HEK293T (cell line): Measurements from ENCODE around the gene VWA5A.

Experiments used
- CTCF ChIA-PET: fragments of 350-600 bp; formaldehyde crosslinking; extraction: SDS; loops from one replicate; lab custom pipeline; 2021; ENCODE audit warnings: antibody characterized with exemption, inconsistent platforms; lab: Yijun Ruan, JAX
- POLR2A ChIA-PET: fragments of 350-600 bp; formaldehyde crosslinking; extraction: SDS; loops from one replicate; lab custom pipeline; 2020; ENCODE audit warnings: antibody characterized with exemption, inconsistent platforms; lab: Yijun Ruan, JAX
- DNase-seq: peaks from one replicate; pipeline ENCODE4 v3.0.0; 2012; ENCODE audit warnings: mixed read lengths; ENCODE audit errors: extremely low spot score
- ARNT ChIP-seq: fragments of 450-650 bp; IDR thresholded peaks from 2 replicates; pipeline ENCODE4 v1.6.1; 2017; ENCODE audit warnings: mild to moderate bottlenecking
- BHLHE40 ChIP-seq: fragments of 450-650 bp; IDR thresholded peaks from 2 replicates; pipeline ENCODE4 v1.6.1; 2016; ENCODE audit warnings: mild to moderate bottlenecking, moderate library complexity, borderline replicate concordance
- CTBP1 ChIP-seq: fragments of 450-650 bp; IDR thresholded peaks from 2 replicates; pipeline ENCODE4 v1.6.1; 2016; ENCODE audit warnings: borderline replicate concordance
- ELF4 ChIP-seq: fragments of 450-650 bp; IDR thresholded peaks from 2 replicates; pipeline ENCODE4 v1.6.1; 2017; ENCODE audit warnings: antibody characterized with exemption
- FOXA1 ChIP-seq: fragments of 450-650 bp; IDR thresholded peaks from 2 replicates; pipeline ENCODE4 v1.6.1; 2016; ENCODE audit warnings: mild to moderate bottlenecking
- FOXK2 ChIP-seq: fragments of 450-650 bp; IDR thresholded peaks from 2 replicates; pipeline ENCODE4 v1.6.1; 2016; ENCODE audit warnings: mild to moderate bottlenecking
- FOXM1 ChIP-seq: fragments of 450-650 bp; IDR thresholded peaks from 2 replicates; pipeline ENCODE4 v1.6.1; 2017; ENCODE audit warnings: mild to moderate bottlenecking, borderline replicate concordance
- HDGF ChIP-seq: fragments of 450-650 bp; IDR thresholded peaks from 2 replicates; pipeline ENCODE4 v1.6.1; 2017; ENCODE audit warnings: antibody characterized with exemption, borderline replicate concordance
- L3MBTL2 ChIP-seq: fragments of 450-650 bp; conservative IDR thresholded peaks from 2 replicates; pipeline ENCODE4 v1.6.1; 2016; ENCODE audit warnings: mild to moderate bottlenecking
- LEF1 ChIP-seq: fragments of 450-650 bp; IDR thresholded peaks from 2 replicates; pipeline ENCODE4 v1.6.1; 2017; ENCODE audit warnings: mild to moderate bottlenecking, borderline replicate concordance
- NFRKB ChIP-seq: fragments of 450-650 bp; IDR thresholded peaks from 2 replicates; pipeline ENCODE4 v1.6.1; 2016; ENCODE audit warnings: mild to moderate bottlenecking, moderate library complexity
- PKNOX1 ChIP-seq: fragments of 450-650 bp; IDR thresholded peaks from 2 replicates; pipeline ENCODE4 v1.6.1; 2016
- SP1 ChIP-seq: fragments of 450-650 bp; IDR thresholded peaks from 2 replicates; pipeline ENCODE4 v1.6.1; 2017
- SUZ12 ChIP-seq: fragments of 450-650 bp; IDR thresholded peaks from 2 replicates; pipeline ENCODE4 v1.6.1; 2016; ENCODE audit warnings: mild to moderate bottlenecking
- TARDBP ChIP-seq: fragments of 450-650 bp; IDR thresholded peaks from 2 replicates; pipeline ENCODE4 v1.6.1; 2016
- ZNF384 ChIP-seq: fragments of 450-650 bp; IDR thresholded peaks from 2 replicates; pipeline ENCODE4 v1.6.1; 2016

The VWA5A gene

DNA sequence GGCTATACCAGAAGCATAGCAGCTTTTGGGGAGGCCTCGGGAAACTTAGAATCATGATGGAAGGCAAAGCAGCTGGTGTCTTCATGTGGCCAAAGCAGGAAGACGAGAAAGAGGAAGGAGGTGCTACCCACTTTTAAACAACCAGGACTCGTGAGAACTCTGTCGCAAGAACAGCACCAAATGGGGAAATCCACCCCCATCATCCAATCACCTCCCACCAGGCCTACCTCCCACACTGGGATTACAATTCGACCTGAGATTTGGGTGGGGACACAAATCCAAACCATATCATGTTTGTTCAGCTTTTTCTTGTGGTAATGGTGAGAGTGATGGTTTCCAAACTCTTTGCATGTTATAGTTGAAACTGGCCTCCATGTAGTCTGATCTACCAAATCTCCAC lies 35.4 kb downstream of the VWA5A start:
- no peak for DNase-seq
- no peak for TF ChIP-seq CTBP1
- TF ChIP-seq L3MBTL2, result no peak
- no peak for TF ChIP-seq ARNT
- no peak for TF ChIP-seq TARDBP
- TF ChIP-seq NFRKB, result no peak
- no peak for TF ChIP-seq ELF4
- no peak for TF ChIP-seq HDGF
- TF ChIP-seq SP1, result no peak
- TF ChIP-seq SUZ12, result no peak
- TF ChIP-seq FOXM1, result no peak
- no peak for TF ChIP-seq LEF1
- no peak for TF ChIP-seq FOXA1
- no peak for TF ChIP-seq BHLHE40
- TF ChIP-seq ZNF384, result no peak
- ChIA-PET POLR2A (no interaction called here), CTCF (no interaction called here)

DNA sequence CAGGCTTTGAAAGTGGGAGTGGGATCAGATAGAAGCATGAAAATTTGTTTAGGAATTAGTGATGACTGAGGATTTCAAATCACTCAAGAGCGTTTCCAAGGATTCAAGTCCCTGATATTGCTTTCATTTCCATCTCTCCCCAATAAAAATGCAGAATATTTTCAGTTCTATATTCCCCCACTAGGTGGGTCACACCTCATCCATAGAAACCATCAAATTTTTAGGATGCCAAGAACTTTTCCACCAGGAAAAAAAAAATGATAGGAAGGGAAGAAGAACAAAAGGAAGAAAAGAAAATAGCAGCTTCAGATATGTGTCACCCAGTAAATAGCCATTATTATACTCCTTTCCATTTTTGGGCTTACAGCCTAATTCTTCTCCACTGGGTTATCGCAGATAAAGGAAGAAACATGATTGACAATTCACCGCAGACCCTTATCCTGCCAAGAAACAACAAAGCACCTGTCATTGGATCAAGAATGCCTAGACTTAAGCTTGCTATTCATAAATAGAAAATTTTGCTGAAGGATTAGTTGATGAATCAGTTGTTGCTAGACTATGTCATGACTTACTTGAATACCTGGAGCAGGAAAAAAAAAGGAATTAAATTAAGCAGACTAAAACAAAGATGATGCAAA lies 37.6 kb downstream of the VWA5A start:
- POLR2A ChIA-PET, result no interaction called here
- CTCF ChIA-PET, result no interaction called here
- TF ChIP-seq ELF4 (no peak), HDGF (no peak), SUZ12 (no peak), L3MBTL2 (no peak), FOXA1 (no peak), NFRKB (no peak), TARDBP (no peak), FOXK2 (no peak)
- no peak for DNase-seq

DNA sequence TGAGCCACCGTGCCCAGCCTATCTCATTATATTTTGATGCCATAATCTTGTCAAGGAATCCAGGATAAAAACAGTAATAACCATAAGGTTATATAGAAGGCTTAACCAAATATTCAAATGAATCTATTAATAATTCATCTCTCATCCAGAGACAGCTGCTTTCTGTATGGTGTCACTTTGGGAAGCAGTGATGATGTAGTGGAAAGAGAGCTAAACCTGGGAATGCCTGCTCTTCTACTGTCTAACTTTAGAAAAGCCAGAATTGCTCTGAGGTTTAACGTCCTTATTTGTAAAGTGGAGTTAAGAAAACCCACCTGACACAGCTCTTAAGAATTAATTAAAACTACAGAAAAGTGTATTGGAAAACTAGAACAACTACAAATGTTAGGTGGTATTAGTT lies 38.6 kb downstream of the VWA5A start:
- TF ChIP-seq ELF4 (no peak), L3MBTL2 (no peak), BHLHE40 (no peak), SUZ12 (no peak), NFRKB (no peak), FOXA1 (no peak), TARDBP (no peak), HDGF (no peak), LEF1 (no peak), CTBP1 (no peak), SP1 (no peak), ZNF384 (no peak), PKNOX1 (no peak), FOXK2 (no peak), ARNT (no peak), FOXM1 (no peak)
- DNase-seq, result no peak
- POLR2A ChIA-PET, result no interaction called here
- CTCF ChIA-PET, result no interaction called here

DNA sequence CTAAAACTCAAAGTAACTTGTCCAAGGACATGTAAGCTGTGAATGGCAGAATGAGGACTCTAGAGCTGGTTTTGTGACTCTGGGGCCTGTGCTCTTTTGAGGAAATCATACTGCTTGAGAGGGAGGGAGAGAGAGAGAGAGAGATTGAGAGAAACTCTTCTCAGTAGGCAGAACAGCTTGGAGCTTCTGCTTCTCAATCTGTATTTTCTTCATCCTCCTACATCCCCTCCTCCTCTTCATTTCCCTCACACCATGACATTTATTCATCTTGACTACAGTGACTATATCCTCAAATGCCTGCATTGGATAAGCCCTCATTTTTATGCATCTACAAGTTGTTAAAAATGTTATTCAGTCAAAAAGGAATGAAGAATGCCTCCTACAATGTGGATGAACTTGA lies 44.2 kb downstream of the VWA5A start:
- DNase-seq, result no peak
- POLR2A ChIA-PET, result no interaction called here
- TF ChIP-seq SUZ12 (no peak), LEF1 (no peak), NFRKB (no peak), L3MBTL2 (no peak), CTBP1 (no peak), BHLHE40 (no peak), ZNF384 (no peak), FOXM1 (no peak), ARNT (no peak), FOXA1 (no peak), SP1 (no peak), PKNOX1 (no peak), ELF4 (no peak), TARDBP (no peak)
- CTCF ChIA-PET, result no interaction called here

- ChIA-PET POLR2A (no interaction called here), CTCF (no interaction called here)
- TF ChIP-seq PKNOX1, result no peak
- no peak for TF ChIP-seq LEF1
- TF ChIP-seq SP1, result no peak
- TF ChIP-seq FOXA1, result no peak
- TF ChIP-seq NFRKB, result no peak
- DNase-seq, result no peak
Measured at GRCh38 chr11:124160986-124161385, 45.7 kb downstream of the VWA5A start.

DNA sequence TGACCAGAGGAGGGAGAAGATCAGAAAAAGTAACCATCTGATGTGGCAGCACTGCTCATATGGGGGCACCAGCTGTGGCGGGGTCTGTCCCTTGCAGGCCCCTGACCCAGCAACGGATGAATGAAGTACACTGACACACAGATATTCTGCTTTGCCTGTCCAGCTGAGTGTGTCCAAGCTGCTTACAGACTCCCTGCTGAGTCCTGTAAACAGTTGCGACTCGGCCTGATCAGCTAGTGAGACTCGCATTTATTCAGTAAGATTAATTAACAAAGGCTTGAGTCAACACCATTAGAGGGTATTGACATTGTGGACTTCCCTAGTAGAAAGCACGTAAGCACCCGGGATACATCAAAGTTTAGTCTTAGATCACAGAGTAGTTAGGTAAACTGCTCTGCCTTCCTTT lies 52.6 kb downstream of the VWA5A start:
- ChIA-PET POLR2A (no interaction called here), CTCF (no interaction called here)
- no peak for DNase-seq

More for the DNA sequence above, 52.6 kb downstream of the VWA5A start:
- no peak for TF ChIP-seq CTBP1
- TF ChIP-seq SP1, result no peak
- TF ChIP-seq TARDBP, result no peak
- no peak for TF ChIP-seq FOXK2
- TF ChIP-seq ARNT, result no peak
- no peak for TF ChIP-seq HDGF
- TF ChIP-seq FOXM1, result no peak
- no peak for TF ChIP-seq L3MBTL2
- no peak for TF ChIP-seq ZNF384
- TF ChIP-seq NFRKB, result no peak
- no peak for TF ChIP-seq ELF4
- no peak for TF ChIP-seq LEF1
- no peak for TF ChIP-seq PKNOX1
- no peak for TF ChIP-seq SUZ12
- TF ChIP-seq BHLHE40, result no peak
- no peak for TF ChIP-seq FOXA1
